Prostate gland (tissue), 2 donors: ENCODE data around the gene WNT3A. TPM values are rescaled to one million over a fixed set of nuclear protein-coding genes. Genes with fewer than 3 reads are reported as not detected.

Source experiments
- DNase-seq: peaks from one replicate; pipeline ENCODE4 v3.0.0-alpha.2; 2019; ENCODE audit warnings: low spot score
- H3K27ac ChIP-seq, 2 donors: fragments of 200-600 bp; sonication (generic); 2 replicates each; pipeline ENCODE4 v1.5.1; 2017 to 2019
- H3K27me3 ChIP-seq: fragments of 200-600 bp; sonication (generic); replicated peaks from 2 replicates; pipeline ENCODE4 v1.5.1; 2019; ENCODE audit not compliant: insufficient read depth
- H3K36me3 ChIP-seq, 2 donors: fragments of 200-600 bp; sonication (generic); 1 replicate in 1 of 2; 2 replicates in 1 of 2; pipeline versions ENCODE4 v1.5.1 to v1.8.1; 2017 to 2019
- H3K4me1 ChIP-seq: fragments of 200-600 bp; sonication (generic); replicated peaks from 2 replicates; pipeline ENCODE4 v1.5.1; 2019
- H3K4me3 ChIP-seq, 2 donors: fragments of 200-600 bp; sonication (generic); 2 replicates each; pipeline ENCODE4 v1.5.1; 2017 to 2019
- H3K9me3 ChIP-seq: fragments of 200-600 bp; sonication (generic); 2 replicates; pipeline ENCODE4 v1.5.1; 2017
- POLR2A ChIP-seq: fragments of 450-650 bp; IDR thresholded peaks from one replicate; pipeline ENCODE4 v1.6.1; 2016; ENCODE audit warnings: antibody characterized with exemption, mild to moderate bottlenecking
- POLR2AphosphoS5 ChIP-seq: sonication (generic); formaldehyde crosslinking; IDR thresholded peaks from one replicate; pipeline ENCODE4 v1.6.1; 2017; ENCODE audit warnings: antibody characterized with exemption
- WGBS: methylation state at CpG from one replicate; pipeline ENCODE4 v1.1.5; 2018; 5-methylcytosine and 5-hydroxymethylcytosine counted together
- intact Hi-C: fragments of 100-400 bp; cut with DNase I; formaldehyde crosslinking; loops from one replicate; pipeline ENCODE4 v1.14.2; 2022
- total RNA-seq, 2 donors: library from RNA; depleted of rRNA; stranded (reverse); fragments of >200 nt; gene quantifications; one replicate each; pipeline ENCODE4 v1.1.0, GENCODE V29; 2016
- TF ChIP-seq, protein P1 (sequence below), 4 experiments: fragments of 200-600 bp in 2 of 4; fragments of 450-650 bp in 2 of 4; sonication (generic) in 2 of 4; IDR thresholded peaks; 1 replicate in 3 of 4; 2 replicates in 1 of 4; pipeline ENCODE4 v1.5.1; 2016 to 2019; ENCODE audit warnings: antibody characterized with exemption in 4 of 4, mild to moderate bottlenecking in 2 of 4, moderate library complexity in 2 of 4

The WNT3A gene
- total RNA-seq, 2 donors from 2014 or later, result 2.4 to 4.8 TPM

DNA sequence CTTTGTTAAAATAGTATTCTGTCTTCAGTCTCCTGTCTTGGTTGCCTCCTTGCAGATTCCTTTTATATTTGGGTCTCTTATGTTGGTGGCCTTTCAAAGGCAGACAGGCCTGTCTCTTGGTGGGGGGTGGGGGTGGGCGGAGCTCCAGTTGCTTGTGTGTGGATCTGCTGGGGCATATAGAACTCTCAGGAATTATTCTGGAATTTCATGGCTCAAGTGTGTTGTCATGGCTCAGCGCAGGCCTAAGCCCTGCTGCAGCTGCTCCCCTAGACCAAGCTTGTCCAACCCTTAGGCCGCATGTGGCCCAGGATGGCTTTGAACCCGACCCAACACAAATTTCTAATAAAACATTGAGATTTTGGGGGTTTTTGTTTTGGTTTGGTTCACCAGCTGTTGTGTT is 88.4 kb downstream of the WNT3A start:
- TF ChIP-seq, protein P1, sequence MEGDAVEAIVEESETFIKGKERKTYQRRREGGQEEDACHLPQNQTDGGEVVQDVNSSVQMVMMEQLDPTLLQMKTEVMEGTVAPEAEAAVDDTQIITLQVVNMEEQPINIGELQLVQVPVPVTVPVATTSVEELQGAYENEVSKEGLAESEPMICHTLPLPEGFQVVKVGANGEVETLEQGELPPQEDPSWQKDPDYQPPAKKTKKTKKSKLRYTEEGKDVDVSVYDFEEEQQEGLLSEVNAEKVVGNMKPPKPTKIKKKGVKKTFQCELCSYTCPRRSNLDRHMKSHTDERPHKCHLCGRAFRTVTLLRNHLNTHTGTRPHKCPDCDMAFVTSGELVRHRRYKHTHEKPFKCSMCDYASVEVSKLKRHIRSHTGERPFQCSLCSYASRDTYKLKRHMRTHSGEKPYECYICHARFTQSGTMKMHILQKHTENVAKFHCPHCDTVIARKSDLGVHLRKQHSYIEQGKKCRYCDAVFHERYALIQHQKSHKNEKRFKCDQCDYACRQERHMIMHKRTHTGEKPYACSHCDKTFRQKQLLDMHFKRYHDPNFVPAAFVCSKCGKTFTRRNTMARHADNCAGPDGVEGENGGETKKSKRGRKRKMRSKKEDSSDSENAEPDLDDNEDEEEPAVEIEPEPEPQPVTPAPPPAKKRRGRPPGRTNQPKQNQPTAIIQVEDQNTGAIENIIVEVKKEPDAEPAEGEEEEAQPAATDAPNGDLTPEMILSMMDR (IDR thresholded peaks at IDR 0.05), result no peak
- TF ChIP-seq POLR2A (no peak), POLR2AphosphoS5 (no peak)

DNA sequence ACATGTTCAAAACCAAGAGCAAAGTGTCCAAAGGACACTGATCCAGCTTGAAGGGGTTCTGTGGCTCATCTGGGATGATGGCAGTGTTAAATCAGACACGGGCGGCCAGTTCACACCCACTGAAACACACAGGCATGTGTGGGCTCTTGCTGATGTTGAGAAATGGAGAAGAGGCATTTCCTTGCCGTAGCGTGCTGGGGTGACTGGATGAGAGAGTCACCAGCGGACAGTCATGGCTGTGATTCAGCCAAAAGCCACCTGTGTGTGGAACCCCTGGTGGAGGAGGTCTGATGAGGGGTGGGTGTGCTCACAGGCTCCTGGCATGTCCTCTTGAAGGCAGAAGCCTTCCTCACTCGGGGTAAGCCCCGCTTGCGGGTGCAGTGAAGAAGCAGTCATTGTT is 89.1 kb downstream of the WNT3A start:
- TF ChIP-seq POLR2AphosphoS5 (no peak), POLR2A (no peak)
- TF ChIP-seq, protein P1 (IDR thresholded peaks at IDR 0.05), result no peak
- Histone ChIP-seq H3K27me3 (no peaks in the 10 kb centered on the region), H3K4me3 (no peak overlapping the region), H3K36me3 (peaks cover 9 to 23% of the 10 kb centered on the region in 2 donors), H3K27ac (no peak overlapping the region), H3K9me3 (no peaks in the 10 kb centered on the region), H3K4me1 (peaks cover 8% of the 10 kb centered on the region)
- intact Hi-C loops, result no loop called here
- WGBS, result 90% methylated on average over 8 of the region's 8 CpGs
- no peak for DNase-seq

More for the DNA sequence above, 88.4 kb downstream of the WNT3A start:
- 91% methylated on average over 4 of the region's 4 CpGs for WGBS
- Histone ChIP-seq H3K9me3 (no peaks in the 10 kb centered on the region), H3K27me3 (no peaks in the 10 kb centered on the region), H3K27ac (no peak overlapping the region), H3K36me3 (peaks cover 9 to 23% of the 10 kb centered on the region in 2 donors), H3K4me1 (peaks cover 16% of the 10 kb centered on the region), H3K4me3 (no peak overlapping the region)
- no peak for DNase-seq
- intact Hi-C loops, result no loop called here

DNA sequence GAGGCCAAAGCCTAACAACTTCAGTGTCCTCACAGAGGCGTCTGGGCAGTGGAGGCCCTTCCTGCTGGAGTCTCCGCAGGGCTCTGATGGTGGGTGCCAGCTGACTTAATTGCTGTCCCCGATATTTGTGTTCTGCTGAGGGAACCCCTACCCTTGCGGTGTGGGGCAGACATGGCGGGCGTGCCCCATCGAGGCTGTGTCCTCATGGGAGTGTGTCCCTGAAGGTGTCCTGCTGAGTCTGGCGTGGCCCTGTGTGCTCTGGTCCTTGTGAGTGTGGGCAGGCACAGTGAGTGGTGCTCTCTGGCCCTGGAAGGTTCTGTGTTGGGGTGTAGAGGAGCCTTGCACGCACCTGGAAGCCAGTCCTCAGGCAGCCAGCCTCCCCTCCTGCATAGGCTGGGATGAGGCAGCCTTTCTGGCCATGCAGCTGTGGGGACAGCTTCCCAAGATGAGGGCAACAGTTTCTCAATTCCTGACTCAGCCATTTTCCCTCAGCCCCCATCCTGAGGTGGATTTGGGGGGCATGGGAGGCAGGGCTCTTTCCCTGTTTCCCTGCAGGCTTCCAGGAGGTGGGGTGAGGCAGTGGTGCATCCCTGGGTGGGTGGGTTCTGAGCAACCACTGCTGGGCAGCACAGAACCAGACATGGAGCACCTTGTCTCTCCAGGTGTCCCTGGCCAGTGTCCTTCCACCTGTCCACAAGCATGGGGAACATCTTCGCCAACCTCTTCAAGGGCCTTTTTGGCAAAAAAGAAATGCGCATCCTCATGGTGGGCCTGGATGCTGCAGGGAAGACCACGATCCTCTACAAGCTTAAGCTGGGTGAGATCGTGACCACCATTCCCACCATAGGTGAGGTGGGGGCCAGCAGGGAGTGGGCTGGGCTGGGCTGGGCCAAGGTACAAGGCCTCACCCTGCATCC is 89.9 kb downstream of the WNT3A start:
- H3K4me3 ChIP-seq, result no peak overlapping the region
- peaks cover 9 to 23% of the 10 kb centered on the region in 2 donors for H3K36me3 ChIP-seq
- H3K9me3 ChIP-seq, result no peaks in the 10 kb centered on the region
- intact Hi-C loops, result no loop called here
- no peaks in the 10 kb centered on the region for H3K27me3 ChIP-seq
- TF ChIP-seq POLR2A, result no peak
- TF ChIP-seq, protein P1 (IDR thresholded peaks at IDR 0.05), result no peak
- TF ChIP-seq POLR2AphosphoS5, result no peak
- H3K27ac ChIP-seq, result no peak overlapping the region
- H3K4me1 ChIP-seq, result peaks cover 6% of the 10 kb centered on the region
- 91% methylated on average over 13 of the region's 13 CpGs for WGBS
- DNase-seq, result no peak

DNA sequence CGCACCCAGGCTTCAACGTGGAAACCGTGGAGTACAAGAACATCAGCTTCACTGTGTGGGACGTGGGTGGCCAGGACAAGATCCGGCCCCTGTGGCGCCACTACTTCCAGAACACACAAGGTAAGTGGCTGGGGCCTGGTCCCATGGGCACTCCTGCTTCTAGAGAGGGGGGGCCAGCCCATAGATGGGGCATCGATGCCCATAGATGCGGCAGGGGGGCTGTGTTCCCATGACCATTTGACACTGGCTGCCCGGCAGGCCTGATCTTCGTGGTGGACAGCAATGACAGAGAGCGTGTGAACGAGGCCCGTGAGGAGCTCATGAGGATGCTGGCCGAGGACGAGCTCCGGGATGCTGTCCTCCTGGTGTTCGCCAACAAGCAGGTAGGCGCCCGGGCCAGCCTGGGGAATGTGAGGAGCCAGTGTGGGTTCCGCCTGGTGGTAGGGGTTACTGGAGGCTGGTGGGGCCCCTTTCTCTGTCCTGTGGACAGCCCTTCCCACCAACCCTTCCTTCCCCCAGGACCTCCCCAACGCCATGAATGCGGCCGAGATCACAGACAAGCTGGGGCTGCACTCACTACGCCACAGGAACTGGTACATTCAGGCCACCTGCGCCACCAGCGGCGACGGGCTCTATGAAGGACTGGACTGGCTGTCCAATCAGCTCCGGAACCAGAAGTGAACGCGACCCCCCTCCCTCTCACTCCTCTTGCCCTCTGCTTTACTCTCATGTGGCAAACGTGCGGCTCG is 90.7 kb downstream of the WNT3A start:
- H3K27ac ChIP-seq, result no peak overlapping the region
- H3K4me1 ChIP-seq, result peaks cover 8% of the 10 kb centered on the region
- H3K36me3 ChIP-seq, result peaks cover 9 to 23% of the 10 kb centered on the region in 2 donors
- no peak for DNase-seq
- H3K27me3 ChIP-seq, result no peaks in the 10 kb centered on the region
- TF ChIP-seq POLR2AphosphoS5, result no peak
- TF ChIP-seq, protein P1 (IDR thresholded peaks at IDR 0.05), result no peak
- TF ChIP-seq POLR2A, result no peak
- no peaks in the 10 kb centered on the region for H3K9me3 ChIP-seq
- H3K4me3 ChIP-seq, result no peak overlapping the region
- intact Hi-C loops, result no loop called here
- WGBS, result 87% methylated on average over 33 of the region's 34 CpGs
